Frontal cortex (tissue), 4 donors: ENCODE data around the gene PLXND1. TPM values are rescaled to one million over a fixed set of nuclear protein-coding genes. Genes with fewer than 3 reads are reported as not detected.

Source experiments
- DNase-seq, 2 donors: peaks; one replicate each; pipeline ENCODE4 v3.0.0; 2012; ENCODE audit warnings: low spot score in 2 of 2
- FAIRE-seq: peaks from 2 replicates; lab custom pipeline; 2012; peaks lifted over from hg19 to GRCh38; lab: Jason Lieb, UNC
- total RNA-seq: library from RNA; depleted of rRNA; stranded (reverse); fragments of >200 nt; gene quantifications from one replicate; pipeline ENCODE4 v1.2.3, GENCODE V29; 2014
- donor health status: control.
- donor health status: control.
- donor health status: control.

Gene PLXND1
- total RNA-seq, 1 donor from 2014 or later: 16.7 TPM

DNA sequence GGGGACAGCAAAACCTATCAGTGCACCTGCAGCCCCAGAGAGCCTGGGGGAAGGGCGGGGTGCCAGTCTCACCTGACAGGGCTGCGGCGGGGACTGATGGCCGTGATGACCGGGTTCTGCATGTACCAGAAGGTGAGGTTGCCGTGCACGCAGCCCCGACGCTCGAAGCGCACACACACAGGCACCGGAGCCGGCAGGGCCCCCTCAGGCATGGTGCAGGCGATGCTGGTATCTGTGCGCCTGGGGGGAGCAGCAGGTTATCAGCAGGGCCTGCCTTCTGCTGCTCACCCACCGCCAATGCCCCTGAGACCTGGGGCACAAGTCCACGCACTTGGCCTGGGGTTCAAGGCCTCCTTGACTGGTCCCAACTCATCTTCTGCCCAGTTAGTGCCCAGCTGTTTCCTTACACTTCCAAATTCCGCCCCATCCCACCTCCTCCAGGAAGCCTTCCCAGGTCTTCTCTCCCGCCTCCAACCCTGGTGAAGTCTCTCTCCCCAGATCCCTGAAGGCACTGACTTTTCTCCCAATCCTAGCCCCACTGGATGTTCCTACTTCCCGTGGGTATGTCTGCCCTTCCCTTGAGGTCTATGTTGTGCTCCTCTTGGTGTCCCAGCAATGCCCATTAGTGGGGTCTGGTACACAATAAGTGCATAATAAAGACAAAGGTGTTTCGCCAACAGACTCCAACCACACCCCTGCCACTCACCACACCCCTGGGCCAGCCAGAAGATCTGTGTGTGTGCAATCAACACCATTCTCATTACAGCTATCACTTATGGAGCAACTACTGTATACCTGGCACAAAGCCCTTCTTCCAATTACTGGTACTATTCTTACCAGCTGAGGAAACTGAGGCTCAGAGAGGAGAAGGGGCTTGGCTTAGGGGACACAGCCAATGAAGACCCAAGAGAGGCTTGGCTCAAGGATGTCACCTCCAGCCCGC, 34.6 kb downstream of the PLXND1 start:
- FAIRE-seq (no peak), DNase-seq (no peak)

GRCh38 chr3:129569856-129570255, 36.6 kb downstream of the PLXND1 start:
- DNase-seq (no peak), FAIRE-seq (no peak)

- DNase-seq: no peak
- no peak for FAIRE-seq
Observed at GRCh38 chr3:129567939-129568338, 38.5 kb downstream of the PLXND1 start.

- FAIRE-seq: no peak
- DNase-seq: no peak
Observed at GRCh38 chr3:129567176-129567705, 39.2 kb downstream of the PLXND1 start.

DNA sequence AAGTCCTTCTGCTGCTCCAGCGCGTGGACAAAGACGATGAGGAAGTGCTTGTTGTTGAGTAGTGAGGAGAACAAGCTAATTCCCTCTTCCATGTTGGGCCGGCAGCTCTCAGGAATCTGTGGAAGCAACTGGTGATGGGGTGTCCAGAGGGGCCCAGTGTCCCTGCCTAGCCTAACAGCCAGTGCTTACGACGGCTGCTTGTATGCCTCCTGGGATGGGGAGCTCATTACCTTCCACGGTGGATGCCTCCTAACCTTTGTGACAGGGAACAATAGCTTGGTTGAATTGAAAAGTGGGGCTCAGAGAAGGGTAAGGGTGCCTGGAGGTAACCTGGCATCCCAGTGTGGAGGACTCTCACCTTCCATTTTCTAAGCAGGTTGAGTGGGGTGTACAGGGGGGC, 40.6 kb downstream of the PLXND1 start:
- no peak for FAIRE-seq
- DNase-seq: no peak

DNA sequence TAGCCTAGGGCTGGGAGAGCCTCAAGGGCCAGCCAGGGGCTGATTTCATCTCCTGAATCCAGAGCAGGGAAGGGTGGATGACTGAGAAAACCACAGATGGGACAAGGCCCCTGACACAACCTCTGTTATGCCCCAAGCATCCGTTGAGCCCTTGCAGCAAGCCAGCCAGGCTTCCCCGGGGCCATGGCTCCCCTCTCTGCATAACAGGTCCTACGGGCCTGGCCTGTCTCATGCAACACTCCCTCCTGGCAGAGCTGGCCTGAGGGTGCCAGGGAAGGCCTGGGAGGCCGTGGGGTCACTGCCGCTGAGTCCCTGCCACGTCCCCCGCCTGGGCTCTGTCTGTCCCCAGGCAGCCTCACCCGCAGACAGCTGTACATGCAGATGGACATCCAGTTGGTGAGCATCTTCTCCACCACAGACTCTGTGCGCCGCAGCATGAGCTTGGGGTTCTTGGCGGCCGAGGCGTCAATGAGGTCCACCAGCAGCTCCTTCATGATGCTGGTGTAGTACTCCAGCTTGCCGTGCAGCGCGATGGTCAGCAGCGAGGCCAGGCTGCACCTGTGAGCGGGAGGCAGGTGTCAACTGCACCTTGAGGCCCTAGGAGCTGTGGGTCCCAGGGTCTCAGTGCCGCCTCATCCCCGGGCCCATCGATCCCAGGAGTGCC, 41.4 kb downstream of the PLXND1 start:
- FAIRE-seq (no peak), DNase-seq (no peak)

- FAIRE-seq: no peak
Observed at GRCh38 chr3:129563850-129564535, 42.5 kb downstream of the PLXND1 start.

GRCh38 chr3:129563332-129563731, 43.1 kb downstream of the PLXND1 start:
- DNase-seq: no peak
- no peak for FAIRE-seq

More at GRCh38 chr3:129563850-129564535, 42.5 kb downstream of the PLXND1 start:
- no peak for DNase-seq

GRCh38 chr3:129562803-129563202, 43.7 kb downstream of the PLXND1 start:
- FAIRE-seq (no peak), DNase-seq (no peak)

- FAIRE-seq (no peak), DNase-seq (no peak)
Observed at GRCh38 chr3:129561619-129562248, 44.7 kb downstream of the PLXND1 start.

- DNase-seq: peak in 1 of 2 donors; percentile 73
- no peak for FAIRE-seq
Observed at GRCh38 chr3:129560911-129561594, 45.4 kb downstream of the PLXND1 start.

DNA sequence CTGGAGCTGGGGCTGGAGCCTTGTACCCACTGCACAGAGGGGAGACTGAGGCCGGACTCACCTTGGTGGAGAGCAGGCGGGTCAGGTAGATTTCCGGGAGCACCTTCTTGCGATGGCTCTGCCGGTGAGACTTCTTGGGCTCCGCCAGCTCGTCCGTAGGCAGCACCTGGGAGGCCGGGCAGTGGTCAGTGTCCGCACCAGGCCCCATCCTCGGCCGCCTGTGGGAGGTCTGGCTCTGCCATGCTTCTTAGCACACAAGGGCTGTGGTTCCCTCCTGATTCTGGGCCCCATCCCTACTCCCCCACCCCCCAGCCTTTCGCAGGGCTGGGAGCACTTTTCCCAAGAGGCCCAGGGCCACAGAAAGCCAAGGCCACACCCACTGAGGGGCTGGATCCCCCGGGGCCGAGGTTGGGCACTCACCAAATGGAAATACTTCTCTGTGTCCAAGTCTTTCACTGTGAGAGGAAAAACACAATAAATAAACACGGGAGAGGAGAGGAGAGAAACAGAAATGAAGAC, 46.1 kb downstream of the PLXND1 start:
- DNase-seq (no peak), FAIRE-seq (no peak)

GRCh38 chr3:129559565-129560079, 46.9 kb downstream of the PLXND1 start:
- no peak for DNase-seq
- FAIRE-seq: no peak

GRCh38 chr3:129558772-129559564, 47.5 kb downstream of the PLXND1 start:
- no peak for DNase-seq
- no peak for FAIRE-seq

DNA sequence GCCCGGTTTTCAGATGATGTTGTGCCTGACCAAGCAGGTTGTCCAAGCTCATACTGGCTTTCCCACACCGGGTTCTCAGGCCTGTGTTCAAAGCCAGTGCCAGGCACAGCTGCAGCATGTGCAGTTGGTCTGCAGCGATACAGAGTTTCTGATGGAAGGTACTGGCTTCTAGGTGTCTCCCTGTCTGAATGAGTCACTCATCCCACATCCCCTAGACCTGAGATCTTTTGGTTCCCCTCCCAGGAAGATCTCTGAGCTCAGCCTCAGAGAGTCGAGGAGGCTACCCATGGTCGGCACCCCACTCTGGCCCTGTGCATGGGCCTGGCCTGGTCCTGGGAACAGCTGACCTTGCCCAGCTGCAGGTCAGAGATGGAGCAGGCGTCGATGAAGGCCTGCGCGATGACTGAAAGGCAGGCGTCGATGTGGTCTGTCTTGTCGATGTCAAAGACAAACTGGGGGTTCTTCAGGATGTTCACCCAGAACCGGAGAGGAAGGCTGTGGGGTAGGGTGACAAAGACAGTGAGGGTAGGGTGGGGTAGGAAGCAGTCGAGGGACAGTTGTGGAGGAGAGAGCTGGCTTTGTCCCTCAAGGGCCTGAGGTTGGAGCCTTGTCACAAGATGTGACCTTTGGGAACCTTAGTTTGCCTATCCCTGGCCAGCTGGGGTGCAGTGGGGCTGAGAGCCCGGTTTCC, 48.2 kb downstream of the PLXND1 start:
- no peak for FAIRE-seq
- no peak for DNase-seq

- DNase-seq: no peak
- no peak for FAIRE-seq
Observed at GRCh38 chr3:129557548-129557894, 49.0 kb downstream of the PLXND1 start.

DNA sequence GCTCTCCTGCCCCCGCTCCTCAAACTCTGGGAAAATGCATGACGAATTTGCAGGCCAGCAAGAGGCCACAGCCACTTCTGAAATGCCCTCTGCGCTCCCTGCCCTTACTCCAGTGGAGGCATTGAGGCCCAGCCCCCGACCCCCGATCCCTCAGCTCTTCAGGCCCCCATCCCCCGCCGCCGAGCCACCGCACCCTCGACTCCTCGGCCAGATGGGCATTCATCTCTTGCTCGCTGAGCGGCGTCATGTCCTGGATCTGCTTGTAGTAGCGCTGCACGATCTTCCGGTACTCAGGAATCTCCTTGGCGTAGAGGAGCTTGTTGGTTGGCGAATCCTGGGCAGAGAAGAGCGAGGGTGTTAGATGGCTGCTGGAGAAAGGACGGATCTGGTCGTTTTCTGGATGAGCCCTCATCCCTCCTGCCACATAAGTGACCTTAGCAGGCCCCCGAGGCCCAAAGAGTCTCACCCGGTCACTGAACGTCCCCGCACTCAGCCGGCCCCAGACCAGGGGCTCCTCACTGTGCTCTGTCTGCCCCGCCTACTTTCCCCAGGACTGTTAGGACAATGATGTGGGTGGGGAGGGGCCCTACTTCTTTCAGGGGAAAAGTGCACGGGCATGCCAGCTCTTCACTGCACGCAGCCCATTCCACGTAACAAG, 49.5 kb downstream of the PLXND1 start:
- no peak for DNase-seq
- no peak for FAIRE-seq
